SH-SY5Y (cell line): ENCODE data around the gene MRPL40.

Experiments
- GATA2 ChIP-seq: IDR thresholded peaks from 2 replicates; pipeline ENCODE4 v1.6.1; 2011; ENCODE audit warnings: mild to moderate bottlenecking, low read depth, low read length
- GATA3 ChIP-seq: IDR thresholded peaks from 2 replicates; pipeline ENCODE4 v1.6.1; 2011; ENCODE audit warnings: low read depth, mild to moderate bottlenecking, low read length, moderate library complexity

DNA sequence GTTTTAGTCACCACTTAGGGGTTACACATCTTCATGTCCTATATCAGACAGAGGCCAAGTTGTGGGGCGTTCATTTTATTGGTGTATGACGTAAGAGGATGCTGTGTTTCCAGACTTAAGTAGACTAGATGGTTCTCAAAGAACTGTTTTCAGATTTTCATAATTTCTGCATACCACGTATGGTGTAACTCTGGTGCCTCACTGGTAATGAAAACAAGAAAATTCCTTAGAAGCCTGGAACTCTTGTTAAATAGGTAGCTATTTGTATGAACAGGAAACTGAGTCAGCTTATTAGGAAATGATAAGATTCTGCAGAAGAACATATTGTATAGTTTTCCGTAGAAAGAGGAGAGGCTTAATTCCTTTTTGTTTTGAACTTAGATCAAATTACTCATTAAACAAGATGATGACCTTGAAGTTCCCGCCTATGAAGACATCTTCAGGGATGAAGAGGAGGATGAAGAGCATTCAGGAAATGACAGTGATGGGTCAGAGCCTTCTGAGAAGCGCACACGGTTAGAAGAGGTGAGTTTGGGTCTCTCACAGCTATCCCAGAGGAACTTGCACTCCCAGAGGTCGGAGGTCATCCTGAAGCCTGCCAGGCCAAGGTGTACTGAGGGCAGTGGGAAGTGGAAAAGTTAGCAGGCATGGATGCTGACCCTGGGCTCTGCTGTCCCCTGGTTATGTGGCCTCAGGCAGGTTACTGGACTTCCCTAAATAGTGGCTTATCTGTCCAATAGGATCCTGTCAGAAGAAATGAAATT is 51.3 kb downstream of the MRPL40 start:
- TF ChIP-seq GATA3 (no peak), GATA2 (no peak)
